HG03520 (cell line): Measurements from ENCODE around the gene PIK3CB.

Experiments used
- ATAC-seq: cut with Tn5 transposase; IDR thresholded peaks from one replicate; pipeline ENCODE4 v1.9.1; 2021; ENCODE audit warnings: mild to moderate bottlenecking, moderate library complexity; ENCODE audit not compliant: unreplicated experiment

Gene PIK3CB

GRCh38 chr3:138834596-138835396 is at the start of gene PIK3CB:
Gene PIK3CB, minus strand, starts transcription at chr3:138834928. Its CDS starts 75,585 bp downstream, at chr3:138759343.
- peak; percentile 82 for ATAC-seq

- ATAC-seq: no peak
Measured at GRCh38 chr3:138881233-138881632, 46.5 kb upstream of the PIK3CB start.

- ATAC-seq: no peak
Measured at GRCh38 chr3:138879541-138880380, 45.0 kb upstream of the PIK3CB start.

- no peak for ATAC-seq
Measured at GRCh38 chr3:138877226-138877625, 42.5 kb upstream of the PIK3CB start.

- no peak for ATAC-seq
Measured at GRCh38 chr3:138875754-138876664, 41.3 kb upstream of the PIK3CB start.

GRCh38 chr3:138875096-138875753 is 40.5 kb upstream of the PIK3CB start:
- ATAC-seq: no peak

GRCh38 chr3:138873471-138874278 is 38.9 kb upstream of the PIK3CB start:
- no peak for ATAC-seq

GRCh38 chr3:138872632-138873031 is 37.9 kb upstream of the PIK3CB start:
- no peak for ATAC-seq

GRCh38 chr3:138867996-138868395 is 33.3 kb upstream of the PIK3CB start:
- no peak for ATAC-seq

GRCh38 chr3:138863776-138864113 is 29.0 kb upstream of the PIK3CB start:
- ATAC-seq: no peak

- ATAC-seq: no peak
Measured at GRCh38 chr3:138862924-138863775, 28.4 kb upstream of the PIK3CB start.

GRCh38 chr3:138862531-138862923 is 27.8 kb upstream of the PIK3CB start:
- no peak for ATAC-seq

- ATAC-seq: no peak
Measured at GRCh38 chr3:138861798-138862197, 27.1 kb upstream of the PIK3CB start.

- no peak for ATAC-seq
Measured at GRCh38 chr3:138856799-138857198, 22.1 kb upstream of the PIK3CB start.

GRCh38 chr3:138854940-138855339 is 20.2 kb upstream of the PIK3CB start:
- ATAC-seq: no peak

- no peak for ATAC-seq
Measured at GRCh38 chr3:138854204-138854603, 19.5 kb upstream of the PIK3CB start.

GRCh38 chr3:138850151-138850550 is 15.4 kb upstream of the PIK3CB start:
- ATAC-seq: no peak

GRCh38 chr3:138849222-138849940 is 14.7 kb upstream of the PIK3CB start:
- ATAC-seq: no peak
